CD4-positive, alpha-beta T cell treated with Interleukin-15 for 4 hours (primary cell): ENCODE measurements around the gene NDUFB2.
"Not testable (repeated sequence)": the region's sequence is repeated elsewhere in the genome, so short reads cannot be mapped to it uniquely, and the experiment has no call there.

Experiments
- DNase-seq: peaks from one replicate; pipeline ENCODE4 v3.0.0-alpha.2; 2020; ENCODE audit warnings: low spot score

NDUFB2 gene

DNA sequence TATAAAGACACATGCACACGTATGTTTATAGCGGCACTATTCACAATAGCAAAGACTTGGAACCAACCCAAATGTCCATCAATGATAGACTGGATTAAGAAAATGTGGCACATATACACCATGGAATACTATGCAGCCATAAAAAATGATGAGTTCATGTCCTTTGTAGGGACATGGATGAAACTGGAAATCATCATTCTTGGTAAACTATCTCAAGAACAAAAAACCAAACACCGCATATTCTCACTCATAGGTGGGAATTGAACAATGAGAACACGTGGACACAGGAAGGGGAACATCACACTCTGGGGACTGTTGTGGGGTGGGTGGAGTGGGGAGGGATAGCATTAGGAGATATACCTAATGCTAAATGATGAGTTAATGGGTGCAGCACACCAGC, 46.7 kb downstream of the NDUFB2 start:
- not testable (repeated sequence) for DNase-seq

DNA sequence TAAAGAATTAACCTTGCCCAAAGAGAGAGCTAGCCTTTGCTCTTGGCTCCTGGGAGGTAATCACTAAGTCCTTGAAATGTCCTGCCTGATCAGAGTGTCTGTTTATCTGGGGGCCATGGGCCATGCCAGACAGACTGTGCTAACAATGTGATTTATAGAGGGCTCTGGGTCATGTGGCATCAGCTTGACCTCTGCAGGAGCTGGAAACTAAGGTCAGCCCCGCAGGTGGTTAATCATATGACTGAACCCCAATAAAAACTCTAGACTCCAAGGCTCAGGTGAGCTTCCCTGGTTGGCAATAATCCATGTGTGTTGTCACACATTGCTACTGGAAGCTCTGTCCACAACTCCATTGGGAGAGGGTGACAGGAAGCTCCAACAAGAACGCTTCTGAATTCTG, 47.5 kb downstream of the NDUFB2 start:
- DNase-seq: no peak

GRCh38 chr7:140745266-140746058, 49.0 kb downstream of the NDUFB2 start:
- no peak for DNase-seq

DNA sequence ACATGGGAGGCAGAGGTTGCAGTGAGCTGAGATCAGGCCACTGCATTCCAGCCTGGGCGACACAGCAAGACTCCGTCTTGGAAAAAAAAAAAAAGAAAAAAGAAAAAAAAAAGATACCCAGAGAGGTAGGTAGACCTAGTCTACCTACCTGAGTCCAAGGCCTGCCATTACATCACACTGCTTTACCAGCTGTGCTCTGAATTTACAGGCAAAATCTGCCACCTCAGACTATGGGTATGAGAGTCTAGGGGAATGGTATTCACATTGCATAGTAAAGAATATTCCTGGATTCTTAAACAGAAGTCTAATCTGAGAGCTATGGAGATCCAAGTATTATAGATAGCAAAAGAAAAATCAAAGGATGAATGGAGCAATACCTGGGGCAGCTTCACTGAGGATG, 50.2 kb downstream of the NDUFB2 start:
- no peak for DNase-seq

DNA sequence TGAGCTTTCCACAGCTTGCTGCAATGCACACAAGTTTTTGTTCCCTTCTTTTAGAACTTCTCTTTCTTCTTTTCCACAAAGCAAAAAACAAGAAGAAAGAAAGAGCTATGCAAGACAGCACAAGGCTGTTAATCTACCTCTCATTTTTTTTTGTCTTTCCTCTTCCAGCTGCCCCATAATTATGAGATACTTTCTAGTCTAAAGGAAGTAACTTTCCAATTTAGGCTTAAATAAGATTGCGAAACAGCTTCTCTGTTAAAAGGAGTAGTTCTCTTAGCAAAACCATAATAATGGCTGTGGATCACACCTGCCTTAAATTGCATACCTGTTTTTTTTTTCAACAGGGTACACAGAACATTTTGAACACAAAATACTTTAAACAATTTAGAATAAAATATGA, 56.0 kb downstream of the NDUFB2 start:
- no peak for DNase-seq

- DNase-seq: no peak
These were observed 58.0 kb downstream of the NDUFB2 start for GRCh38 chr7:140754506-140754905.
